Natural killer cell (primary cell): ENCODE measurements around the gene LIN54. TPM values are rescaled to one million over a fixed set of nuclear protein-coding genes. Genes with fewer than 3 reads are reported as not detected.
A peak's percentile ranks its signal among the peaks of the same experiment; 100 is the strongest.
"Not testable (repeated sequence)": the region's sequence is repeated elsewhere in the genome, so short reads cannot be mapped to it uniquely, and the experiment has no call there.

ENCODE experiments used
- ATAC-seq, 3 donors: fragments of 150-1000 bp in 2 of 3; fragments of 200-7000 bp in 1 of 3; cut with Tn5 transposase; 1 replicate in 1 of 3; 2 replicates in 2 of 3; pipeline ENCODE4 v1.10.0; 2021; ENCODE audit warnings: mild to moderate bottlenecking in 2 of 3, moderate library complexity in 2 of 3
- DNase-seq, 2 donors: peaks; one replicate each; pipeline versions ENCODE4 v3.0.0 to v3.0.0-alpha.2; 2013 to 2021; ENCODE audit warnings: mixed read lengths in 1 of 2
- H3K27ac ChIP-seq: one replicate; pipeline ENCODE4 v1.5.1; 2013; ENCODE audit warnings: mild to moderate bottlenecking, low read length
- H3K27me3 ChIP-seq: one replicate; pipeline ENCODE4 v1.6.1; 2013; ENCODE audit warnings: low read length; ENCODE audit not compliant: control insufficient read depth, insufficient read depth
- H3K36me3 ChIP-seq: one replicate; pipeline ENCODE4 v1.6.1; 2013; ENCODE audit warnings: low read length; ENCODE audit not compliant: control insufficient read depth, insufficient read depth
- H3K4me1 ChIP-seq: one replicate; pipeline ENCODE4 v1.6.1; 2013; ENCODE audit warnings: low read length; ENCODE audit not compliant: control insufficient read depth, insufficient read depth
- H3K4me3 ChIP-seq: one replicate; pipeline ENCODE4 v1.5.1; 2013; ENCODE audit warnings: low read length
- H3K9me3 ChIP-seq: one replicate; pipeline ENCODE4 v1.6.1; 2013; ENCODE audit warnings: low read length; ENCODE audit not compliant: control insufficient read depth, insufficient read depth
- H3K27ac Mint-ChIP-seq, 2 donors: one replicate each; pipeline ENCODE4 v1.8.0; 2022; ENCODE audit warnings: mild to moderate bottlenecking in 2 of 2, mixed read lengths in 2 of 2, moderate library complexity in 1 of 2
- H3K27me3 Mint-ChIP-seq, 2 donors: one replicate each; pipeline ENCODE4 v1.8.0; 2022; ENCODE audit warnings: low read depth in 2 of 2, mixed read lengths in 2 of 2
- H3K36me3 Mint-ChIP-seq: one replicate; pipeline ENCODE4 v1.8.0; 2022; ENCODE audit warnings: mixed read lengths
- H3K4me1 Mint-ChIP-seq, 2 donors: one replicate each; pipeline ENCODE4 v1.8.0; 2022; ENCODE audit warnings: mixed read lengths in 2 of 2
- H3K4me3 Mint-ChIP-seq: one replicate; pipeline ENCODE4 v1.8.0; 2022; ENCODE audit warnings: mild to moderate bottlenecking, moderate library complexity, mixed read lengths
- H3K9me3 Mint-ChIP-seq, 2 donors: one replicate each; pipeline ENCODE4 v1.8.0; 2022; ENCODE audit warnings: mixed read lengths in 2 of 2
- CTCF ChIP-seq: fragments of 200-600 bp; IDR thresholded peaks from one replicate; pipeline ENCODE4 v1.8.0; 2022; ENCODE audit warnings: antibody characterized with exemption
- WGBS: methylation state at CpG from one replicate; pipeline ENCODE4 v1.1.7; 2013; ENCODE audit warnings: missing lambda C conversion rate; ENCODE audit not compliant: insufficient coverage; 5-methylcytosine and 5-hydroxymethylcytosine counted together
- intact Hi-C: fragments of 100-400 bp; cut with micrococcal nuclease; formaldehyde crosslinking; loops from one replicate; pipeline ENCODE4 v1.14.2; 2022
- total RNA-seq, 4 donors: library from RNA; stranded (reverse); fragments of 120-200 nt in 1 of 4; gene quantifications; one replicate each; pipeline versions ENCODE4 v1.2.3 to v1.2.4, GENCODE V29; 2013 to 2022

Gene LIN54
- total RNA-seq, 3 donors from 2014 or later (not counting 1 experiment from before 2014, with no cell fraction given) = 16.6 to 20.1 (median 19.3) TPM

- intact Hi-C loops = loop anchor here (5.0 kb wide), 1 partner anchor 86 kb away; the partner anchor contains the start of gene THAP9
- H3K4me1 ChIP-seq = peaks cover 22% of the 10 kb centered on the region
- no peaks in the 10 kb centered on the region for H3K9me3 Mint-ChIP-seq
- H3K27me3 Mint-ChIP-seq = no peaks in the 10 kb centered on the region
- H3K27ac ChIP-seq = no peak overlapping the region
- no peaks in the 10 kb centered on the region for H3K9me3 ChIP-seq
- ATAC-seq (no peak), DNase-seq (no peak)
- H3K27ac Mint-ChIP-seq = peak overlapping the region in 1 of 2 donors; percentile 77
- no peaks in the 10 kb centered on the region for H3K36me3 Mint-ChIP-seq
- no peak overlapping the region for H3K4me3 ChIP-seq
- no CpG with 5 or more reads among the region's 2 CpGs for WGBS
- H3K4me1 Mint-ChIP-seq = peaks cover 33% of the 10 kb centered on the region in 2 donors
- H3K27me3 ChIP-seq = no peaks in the 10 kb centered on the region
- peaks cover 2% of the 10 kb centered on the region for H3K36me3 ChIP-seq
- H3K4me3 Mint-ChIP-seq = no peak overlapping the region
- TF ChIP-seq CTCF = no peak
Observed at GRCh38 chr4:82988323-82988832, 22.2 kb downstream of the LIN54 start.

- H3K4me1 Mint-ChIP-seq = peaks cover 29 to 33% of the 10 kb centered on the region in 2 donors
- ATAC-seq, H3K27ac ChIP-seq, H3K4me3 Mint-ChIP-seq, H3K9me3 Mint-ChIP-seq, H3K36me3 ChIP-seq, H3K27ac Mint-ChIP-seq, H3K9me3 ChIP-seq, H3K27me3 ChIP-seq, H3K36me3 Mint-ChIP-seq, H3K4me3 ChIP-seq, DNase-seq, H3K27me3 Mint-ChIP-seq: not testable (repeated sequence)
- intact Hi-C loops = loop anchor here (5.0 kb wide), 1 partner anchor 85 kb away; the partner anchor contains the start of gene THAP9
- H3K4me1 ChIP-seq = peaks cover 14% of the 10 kb centered on the region
Observed at GRCh38 chr4:82987519-82987918, 23.1 kb downstream of the LIN54 start.

GRCh38 chr4:82984459-82984858 lies 26.2 kb downstream of the LIN54 start:
- no peaks in the 10 kb centered on the region for H3K27me3 ChIP-seq
- no peaks in the 10 kb centered on the region for H3K27me3 Mint-ChIP-seq
- TF ChIP-seq CTCF = no peak
- H3K27ac Mint-ChIP-seq = peak overlapping the region; percentile 42 to 54
- 69% methylated on average over 2 of the region's 4 CpGs for WGBS
- no peaks in the 10 kb centered on the region for H3K9me3 Mint-ChIP-seq
- peaks cover 3% of the 10 kb centered on the region for H3K36me3 ChIP-seq
- peaks cover 2% of the 10 kb centered on the region for H3K4me1 ChIP-seq
- peaks cover 13 to 18% of the 10 kb centered on the region in 2 donors for H3K4me1 Mint-ChIP-seq
- no peak overlapping the region for H3K27ac ChIP-seq
- intact Hi-C loops = no loop called here
- DNase-seq (no peak), ATAC-seq (peak in 2 of 3 donors; percentile 52 to 55)
- no peak overlapping the region for H3K4me3 ChIP-seq
- H3K4me3 Mint-ChIP-seq = no peak overlapping the region
- no peaks in the 10 kb centered on the region for H3K9me3 ChIP-seq
- no peaks in the 10 kb centered on the region for H3K36me3 Mint-ChIP-seq

GRCh38 chr4:82983444-82983843 lies 27.2 kb downstream of the LIN54 start:
- Mint-ChIP-seq H3K27me3 (no peaks in the 10 kb centered on the region), H3K4me3 (no peak overlapping the region), H3K4me1 (peaks cover 8% of the 10 kb centered on the region in 2 donors), H3K9me3 (no peaks in the 10 kb centered on the region), H3K36me3 (no peaks in the 10 kb centered on the region), H3K27ac (no peak overlapping the region)
- Histone ChIP-seq H3K36me3 (peaks cover 7% of the 10 kb centered on the region), H3K27ac (no peak overlapping the region), H3K4me1 (no peaks in the 10 kb centered on the region), H3K27me3 (no peaks in the 10 kb centered on the region), H3K4me3 (no peak overlapping the region), H3K9me3 (no peaks in the 10 kb centered on the region)
- no peak for TF ChIP-seq CTCF
- WGBS = 98% methylated on average over 3 of the region's 3 CpGs
- DNase-seq (no peak), ATAC-seq (no peak)
- intact Hi-C loops = no loop called here
